ENCODE measurements around the gene IL1RAPL2. TPM values are rescaled to one million over a fixed set of nuclear protein-coding genes. Genes with fewer than 3 reads are reported as not detected.
"Not testable (repeated sequence)": the region's sequence is repeated elsewhere in the genome, so short reads cannot be mapped to it uniquely, and the experiment has no call there.

The IL1RAPL2 gene
- total RNA-seq, 1 experiment from 2014 or later = 0.07 TPM

DNA sequence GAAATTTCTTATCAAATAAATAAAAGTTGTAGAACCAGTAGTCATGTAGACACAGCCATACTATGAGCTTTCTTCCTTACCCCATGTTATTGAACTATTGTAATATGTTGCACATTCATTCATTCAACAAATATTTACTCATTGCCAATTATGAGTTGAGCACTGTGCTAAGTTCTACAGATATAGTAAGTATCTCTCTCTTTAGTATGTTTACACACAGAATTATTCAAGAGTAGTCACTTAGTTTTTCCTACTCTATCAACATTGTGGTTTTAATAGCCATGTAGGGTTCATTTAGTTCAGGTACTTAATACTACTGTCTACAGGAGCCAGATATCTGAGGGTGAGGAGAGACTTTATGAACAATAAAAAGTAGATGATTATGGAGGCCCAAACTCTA is 568.3 kb downstream of the IL1RAPL2 start:
- DNase-seq (ENCODE audit: extremely low read depth, low read depth) = no peak

DNA sequence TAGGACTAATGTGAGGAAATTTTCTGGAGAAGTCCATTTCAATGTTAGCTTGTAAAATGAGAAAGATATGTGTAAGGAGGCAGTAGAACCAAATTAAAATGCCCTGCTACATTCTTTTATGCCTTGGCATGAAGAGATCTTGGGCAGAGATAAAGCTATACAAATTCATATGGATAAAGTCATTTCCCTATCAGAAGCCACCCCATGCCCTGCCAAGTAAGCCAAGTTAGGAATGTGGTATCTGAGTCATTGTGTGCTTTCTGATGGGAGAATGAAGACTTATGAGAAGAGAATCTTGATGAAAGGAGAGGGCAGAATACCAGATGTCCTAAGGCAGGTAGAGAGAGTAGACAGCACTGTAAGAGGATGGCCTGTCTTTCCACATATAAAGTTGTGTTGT is 570.8 kb downstream of the IL1RAPL2 start:
- DNase-seq (ENCODE audit: extremely low read depth, low read depth) = no peak

DNA sequence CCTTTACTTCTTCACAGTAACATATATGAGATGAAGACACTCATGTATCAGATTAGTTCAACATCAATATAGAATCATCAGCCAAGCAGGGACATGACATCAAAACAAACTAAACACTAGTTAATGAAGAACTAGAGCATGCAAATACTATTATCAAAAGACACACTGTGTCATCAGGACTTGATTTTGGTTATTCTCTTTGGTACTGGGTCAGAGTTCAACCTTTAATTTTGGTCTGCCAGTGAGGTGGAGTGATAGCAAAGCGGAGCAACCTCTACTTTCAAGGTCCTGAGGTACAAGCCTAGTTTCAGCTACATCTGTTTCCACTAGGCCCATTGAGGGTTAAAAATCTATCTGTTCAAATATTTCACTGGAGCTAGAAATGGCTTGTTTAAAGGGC is 584.0 kb downstream of the IL1RAPL2 start:
- no peak for DNase-seq (ENCODE audit: extremely low read depth, low read depth)

DNA sequence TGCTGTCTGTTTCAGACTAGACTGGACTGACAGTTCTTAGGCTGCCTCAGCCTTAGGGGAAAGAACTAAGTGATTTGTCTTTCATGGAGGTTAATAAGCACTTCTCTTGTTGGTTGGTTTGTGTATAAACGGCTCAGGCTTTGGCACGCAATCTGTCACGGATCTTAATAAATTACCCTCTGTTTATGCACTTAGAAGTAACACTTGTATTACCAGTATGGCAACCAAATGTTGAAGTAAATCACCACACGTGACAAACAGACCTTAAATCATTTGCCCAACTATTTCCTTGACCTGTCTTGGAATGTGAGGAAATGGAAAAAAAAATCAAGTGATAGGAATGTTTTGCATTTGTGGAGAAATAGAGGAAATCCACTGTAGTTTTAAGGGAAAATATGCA is 584.6 kb downstream of the IL1RAPL2 start:
- no peak for DNase-seq (ENCODE audit: extremely low read depth, low read depth)

DNA sequence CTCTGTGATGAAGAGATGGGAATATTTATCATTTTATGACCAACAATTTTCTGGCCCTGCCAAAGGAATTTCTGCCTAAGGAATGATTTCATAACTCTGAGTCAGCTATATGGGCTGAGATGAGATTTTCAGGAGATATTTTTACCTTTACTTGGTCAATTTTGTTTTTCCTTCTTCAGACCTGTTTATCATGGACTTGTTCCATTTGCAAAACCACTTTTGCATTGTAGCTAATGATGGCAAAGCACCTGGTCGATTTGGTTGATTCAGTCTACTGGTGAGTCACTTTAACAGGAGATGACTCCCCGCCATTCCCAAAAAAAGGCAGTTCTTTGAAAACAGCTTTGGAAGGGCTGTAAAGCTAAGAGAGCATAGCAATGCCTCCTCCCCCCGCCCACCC is 601.2 kb downstream of the IL1RAPL2 start:
- DNase-seq (ENCODE audit: extremely low read depth, low read depth) = no peak

DNA sequence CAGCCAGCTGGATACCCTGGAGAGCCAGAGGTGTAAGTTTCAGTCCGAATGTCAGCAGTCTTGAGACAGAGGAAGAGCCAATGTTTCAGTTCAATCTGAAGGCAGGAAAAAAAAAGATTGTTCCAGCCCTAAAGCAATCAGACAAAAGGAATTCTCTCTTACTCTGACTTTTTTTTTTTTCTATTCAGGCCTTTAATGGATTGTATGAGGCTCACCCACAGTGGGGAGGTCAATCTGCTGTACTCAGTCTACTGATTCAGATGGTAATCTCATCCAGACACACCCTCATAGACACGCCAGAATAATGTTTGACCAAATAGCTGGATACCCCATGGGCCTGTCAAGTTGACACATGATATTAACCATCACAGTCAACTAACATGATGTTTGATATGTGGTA is 602.6 kb downstream of the IL1RAPL2 start:
- no peak for DNase-seq (ENCODE audit: extremely low read depth, low read depth)

DNA sequence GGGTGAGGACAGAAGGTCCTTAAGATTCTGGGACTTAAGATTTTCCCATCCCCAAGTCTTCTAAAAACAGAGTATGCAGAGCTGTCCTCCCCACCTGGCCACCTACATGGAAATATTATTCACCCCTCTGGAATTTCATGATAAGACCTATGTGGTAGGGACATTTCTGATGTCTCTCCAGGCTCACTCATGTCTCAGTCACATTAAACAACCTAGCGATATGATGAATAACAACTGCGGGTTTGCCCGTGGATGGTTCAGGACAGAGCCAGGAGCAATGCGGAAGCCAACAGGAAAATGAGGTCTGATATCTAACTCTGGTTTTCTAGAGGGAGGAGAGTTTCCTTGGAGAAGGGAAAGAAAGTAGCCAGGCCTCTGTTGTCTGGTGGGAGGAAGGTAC is 607.1 kb downstream of the IL1RAPL2 start:
- no peak for DNase-seq (ENCODE audit: extremely low read depth, low read depth)

DNA sequence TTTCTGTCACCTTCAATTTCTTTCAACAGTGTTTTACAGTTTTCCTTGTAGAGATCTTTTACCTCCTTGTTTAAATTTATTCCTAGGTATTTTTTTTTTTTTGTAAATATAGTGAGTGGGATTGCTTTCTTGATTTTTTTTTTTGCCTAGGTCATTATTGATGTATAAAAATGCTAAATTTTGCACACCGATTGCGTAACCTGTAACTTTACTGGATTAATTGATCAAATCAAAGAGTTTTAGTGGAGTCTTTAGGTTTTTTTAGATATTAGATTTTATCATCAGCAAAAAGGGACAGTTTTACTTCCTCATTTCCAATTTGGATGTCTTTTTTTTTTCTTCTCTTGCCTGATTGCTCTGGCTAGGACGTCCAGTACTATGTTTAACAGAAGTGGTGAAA is 613.6 kb downstream of the IL1RAPL2 start:
- no peak for DNase-seq (ENCODE audit: extremely low read depth, low read depth)

DNA sequence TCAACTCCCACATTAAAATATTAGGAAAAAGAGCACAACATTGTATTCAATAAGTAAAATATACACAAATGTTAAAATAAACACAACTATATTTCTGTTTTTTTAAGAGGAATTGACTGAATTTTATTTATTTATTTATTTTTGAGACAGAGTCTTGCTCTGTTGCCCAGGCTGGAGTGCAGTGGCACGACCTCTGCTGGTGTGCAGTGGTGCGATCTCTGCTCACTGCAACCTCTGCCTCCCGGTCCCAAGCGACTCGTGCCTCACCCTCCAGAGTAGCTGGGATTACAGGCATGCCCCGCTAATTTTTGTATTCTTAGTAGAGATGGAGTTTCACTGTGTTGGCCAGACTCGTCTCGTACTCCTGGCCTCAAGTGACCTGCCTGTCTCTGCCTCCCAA is 623.1 kb downstream of the IL1RAPL2 start:
- no peak for DNase-seq (ENCODE audit: extremely low read depth, low read depth)

DNA sequence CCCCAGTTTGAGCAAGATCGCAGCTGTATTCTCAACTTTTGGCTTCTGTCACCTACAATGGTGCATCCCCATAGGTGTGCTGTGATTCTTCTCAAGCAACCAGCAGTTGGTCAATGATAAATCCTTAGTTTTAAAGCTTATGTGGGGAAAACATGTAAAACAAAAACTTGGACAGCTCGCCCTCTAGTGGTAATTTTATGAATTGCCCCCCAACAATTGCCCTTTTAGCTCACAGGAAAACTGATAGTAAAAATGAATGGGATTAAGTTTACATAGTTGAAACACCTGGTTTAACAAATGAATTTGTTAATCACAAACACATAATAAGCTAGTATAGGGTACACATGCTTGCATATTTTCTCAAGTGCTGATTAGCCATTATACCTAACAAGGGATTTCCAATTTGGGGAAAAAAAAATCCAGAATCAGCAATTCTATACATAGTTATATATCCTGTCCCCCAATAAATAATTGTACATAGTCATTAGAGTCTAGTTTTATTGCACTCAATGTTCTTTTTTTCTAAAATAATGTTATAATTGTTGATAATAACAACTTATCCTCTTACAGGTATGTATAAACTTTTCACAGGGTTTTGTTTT is 624.4 kb downstream of the IL1RAPL2 start:
- peak; percentile 5 for DNase-seq (ENCODE audit: extremely low read depth, low read depth)

DNA sequence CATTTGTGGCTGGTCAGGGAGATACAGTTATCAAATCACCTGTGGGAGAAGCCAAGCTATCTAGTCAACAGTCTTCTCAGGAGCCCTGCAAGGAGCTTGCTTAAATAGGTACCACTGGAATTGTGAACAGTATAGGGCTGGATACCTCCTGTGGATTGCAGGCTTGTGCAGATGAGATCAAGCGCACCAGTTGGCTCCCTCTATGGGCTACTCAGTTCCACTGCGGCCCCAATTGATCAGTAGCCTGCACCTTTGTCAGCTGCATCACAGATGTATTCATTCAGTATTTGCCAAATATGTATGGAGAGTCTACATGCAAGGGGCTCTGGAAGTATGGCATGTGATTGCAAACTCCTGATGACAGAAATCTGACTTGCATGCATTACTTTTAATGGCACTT is 625.9 kb downstream of the IL1RAPL2 start:
- DNase-seq (ENCODE audit: extremely low read depth, low read depth) = no peak

DNA sequence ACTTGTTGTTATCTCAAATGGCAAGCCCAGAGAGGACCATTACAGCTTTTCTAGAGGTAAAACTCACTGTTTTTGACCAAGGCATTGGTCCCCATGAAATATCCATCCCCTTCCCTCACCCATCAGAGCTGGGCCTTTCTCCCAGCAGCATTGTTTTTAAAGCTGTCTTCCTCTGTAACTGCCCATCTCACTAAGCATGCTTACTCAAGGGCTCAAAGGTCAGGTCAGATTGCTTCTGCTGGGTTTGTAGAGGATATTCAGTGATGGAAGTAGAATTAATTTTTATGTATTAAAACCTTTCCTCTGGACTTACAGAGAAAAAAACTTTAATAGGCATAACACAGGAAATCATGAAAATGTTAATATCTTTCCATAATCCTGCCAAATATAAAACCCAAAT is 643.4 kb downstream of the IL1RAPL2 start:
- DNase-seq (ENCODE audit: extremely low read depth, low read depth) = no peak

DNA sequence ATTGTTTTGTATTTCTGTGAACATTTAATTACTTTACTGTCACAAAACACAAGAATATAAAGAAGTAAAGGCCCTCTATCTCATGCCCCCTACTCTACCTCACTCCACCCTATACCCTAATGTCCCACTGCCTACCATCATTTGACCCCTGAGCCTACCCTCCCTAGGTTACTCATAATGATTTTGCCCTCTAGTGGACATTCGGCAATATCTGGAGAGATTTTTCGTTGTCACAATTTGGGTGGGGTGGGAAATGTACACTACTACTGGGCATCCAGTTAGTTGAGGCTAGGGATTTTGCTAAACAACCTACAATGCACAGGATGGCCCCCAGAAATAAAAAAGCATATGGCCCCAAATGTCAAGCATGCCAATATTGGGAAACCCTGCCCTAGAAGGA is 644.3 kb downstream of the IL1RAPL2 start:
- DNase-seq (ENCODE audit: extremely low read depth, low read depth) = no peak

DNA sequence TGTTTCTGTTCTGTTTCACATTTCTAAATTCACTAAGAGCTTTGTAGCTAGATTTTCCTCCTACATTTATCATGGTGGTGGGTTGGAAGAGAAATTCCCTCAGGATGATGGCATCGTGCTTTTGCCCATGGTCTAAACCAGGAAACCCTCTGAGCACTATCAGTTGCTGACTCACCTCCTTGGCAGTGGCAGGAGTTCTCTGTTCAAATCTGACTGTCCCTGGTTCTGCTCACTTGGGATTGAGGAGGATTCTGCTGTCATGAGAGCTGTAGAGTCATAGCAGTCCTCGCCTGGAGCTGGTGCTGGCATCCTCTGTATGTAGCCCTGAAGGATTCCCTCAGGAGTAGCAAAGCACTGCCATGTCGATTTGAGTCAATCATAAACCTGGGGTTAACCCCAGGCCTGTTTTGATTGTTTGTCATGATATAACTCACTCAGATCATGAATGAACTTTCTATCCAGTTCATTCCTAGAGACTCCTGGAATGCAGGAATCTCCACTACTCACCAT is 645.1 kb downstream of the IL1RAPL2 start:
- DNase-seq (ENCODE audit: extremely low read depth, low read depth) = no peak

DNA sequence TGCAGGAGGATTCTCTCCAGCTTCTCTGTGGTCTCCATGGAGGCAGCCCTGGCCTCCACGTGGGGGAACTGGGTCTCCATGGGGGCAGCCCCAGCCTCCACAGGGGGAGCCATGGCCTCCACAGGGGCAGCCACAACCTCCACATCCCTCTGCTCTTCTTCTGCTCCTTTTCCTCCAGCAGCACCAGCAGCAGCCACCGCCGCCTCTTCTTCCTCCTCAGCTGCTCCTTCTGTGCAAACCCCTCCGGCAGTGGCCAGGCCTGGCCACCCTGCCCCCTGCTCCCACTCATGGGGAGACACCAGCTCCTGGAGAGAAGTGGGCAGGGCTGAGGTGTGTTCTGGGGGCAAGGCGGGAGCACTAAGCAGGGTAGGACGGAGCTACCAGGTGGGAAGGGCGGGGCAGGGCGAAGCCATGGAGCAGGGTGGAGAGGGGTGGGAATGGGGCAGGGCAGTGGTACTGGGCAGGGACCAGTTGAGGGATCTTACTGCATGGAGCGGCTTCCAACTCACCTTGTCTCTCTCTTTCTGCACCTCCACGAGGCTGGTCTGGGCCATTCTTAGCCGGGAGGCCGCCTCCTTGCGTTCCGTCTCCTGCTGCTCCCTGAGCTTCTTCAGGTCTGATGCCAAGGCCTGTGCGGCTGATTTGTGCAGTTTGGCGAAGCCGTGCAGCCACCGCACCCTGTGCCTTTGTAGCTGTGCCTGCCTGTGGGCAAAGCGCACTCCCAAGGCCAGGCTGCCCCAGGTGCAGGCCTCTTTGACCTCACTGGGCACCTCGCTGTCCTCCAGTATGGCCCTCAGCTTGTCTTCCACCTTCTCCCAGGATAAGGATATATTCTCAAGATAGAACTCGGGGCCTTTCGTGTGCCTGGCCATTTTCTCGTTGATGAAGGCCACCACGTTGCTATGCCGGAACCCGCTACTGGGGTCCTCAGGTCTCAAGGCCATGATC is 653.7 kb downstream of the IL1RAPL2 start:
- no peak for DNase-seq (ENCODE audit: extremely low read depth, low read depth)

DNA sequence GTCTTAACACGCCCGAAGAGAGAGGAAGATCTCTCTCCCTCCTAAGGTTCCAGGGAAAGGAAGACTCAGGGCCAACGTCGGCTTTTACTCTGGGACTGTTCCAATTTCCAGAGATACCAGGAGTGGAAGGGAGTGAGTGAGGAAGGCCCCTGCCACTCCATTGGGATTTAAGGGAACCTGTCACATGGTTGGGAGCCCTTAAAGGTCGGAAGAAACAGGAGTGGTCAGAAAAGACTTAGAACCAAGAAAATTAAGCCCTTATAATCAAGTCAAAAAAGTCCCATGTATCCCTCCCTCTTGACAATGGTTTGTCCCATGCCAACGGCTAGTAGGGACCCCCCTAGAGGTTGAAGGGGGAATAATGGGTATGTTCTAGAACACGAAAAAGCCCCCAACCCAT is 654.6 kb downstream of the IL1RAPL2 start, which contains the start of gene TEX13A:
Gene TEX13A, minus strand, starts transcription at position 59 of the 400 bp plus-strand sequence. CDS start 297 bp downstream, outside the sequence.
- DNase-seq (ENCODE audit: extremely low read depth, low read depth) = no peak

DNA sequence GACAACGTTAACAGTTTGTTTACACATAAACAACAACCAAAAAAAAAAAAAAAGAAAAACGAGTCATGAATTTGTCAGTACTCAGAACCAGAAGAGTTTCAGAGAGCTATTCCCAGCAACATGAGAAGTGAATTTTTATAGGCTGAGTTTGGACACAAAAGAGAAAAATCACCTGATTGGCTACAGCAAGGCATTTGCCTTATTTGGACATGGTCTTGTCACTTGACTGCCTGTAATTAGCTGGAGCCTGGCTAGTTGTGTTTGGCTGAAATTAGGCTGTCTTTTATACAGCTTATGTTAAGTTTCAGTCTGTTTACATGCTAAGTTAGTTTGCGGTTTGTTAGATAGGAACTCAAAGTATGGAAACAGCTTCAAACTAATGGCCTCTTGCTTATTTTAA is 655.4 kb downstream of the IL1RAPL2 start:
- no peak for DNase-seq (ENCODE audit: extremely low read depth, low read depth)

DNA sequence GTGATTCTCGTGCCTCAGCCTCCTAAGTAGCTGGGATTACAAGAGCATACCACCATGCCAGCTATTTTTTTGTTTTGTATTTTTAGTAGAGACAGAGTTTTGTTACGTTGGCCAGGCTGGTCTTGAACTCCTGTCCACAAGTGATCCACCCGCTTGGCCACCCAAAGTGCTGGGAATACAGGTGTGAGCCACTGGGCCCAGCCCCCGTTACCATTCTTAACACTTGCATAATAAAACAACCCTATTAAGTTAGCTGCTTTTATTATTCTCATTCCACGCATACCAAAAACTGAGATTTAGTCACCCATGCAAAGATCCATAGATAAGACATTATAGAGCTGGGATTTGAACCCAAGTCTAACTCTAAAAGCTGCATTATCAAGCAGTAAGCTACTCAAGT is 660.5 kb downstream of the IL1RAPL2 start:
- DNase-seq (ENCODE audit: extremely low read depth, low read depth) = no peak

DNA sequence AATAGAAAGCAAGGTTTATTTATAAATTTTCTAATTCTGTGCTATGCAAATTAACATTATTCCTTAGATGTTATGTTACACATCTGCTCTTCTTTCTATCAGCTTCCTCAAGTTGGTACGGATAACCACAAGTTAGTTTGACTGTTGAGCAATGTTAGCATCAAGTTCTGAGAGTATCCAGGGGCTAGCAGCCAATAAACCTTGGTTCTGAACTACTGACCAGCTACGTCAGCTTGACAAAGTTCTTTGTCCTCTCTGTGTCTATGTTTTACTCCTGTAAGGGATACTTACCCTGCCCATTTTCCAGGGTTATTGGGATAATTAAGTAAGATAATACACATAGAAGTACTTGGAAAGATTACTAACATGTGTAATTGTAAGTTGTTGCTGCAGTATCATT is 662.6 kb downstream of the IL1RAPL2 start:
- DNase-seq (ENCODE audit: extremely low read depth, low read depth) = no peak

DNA sequence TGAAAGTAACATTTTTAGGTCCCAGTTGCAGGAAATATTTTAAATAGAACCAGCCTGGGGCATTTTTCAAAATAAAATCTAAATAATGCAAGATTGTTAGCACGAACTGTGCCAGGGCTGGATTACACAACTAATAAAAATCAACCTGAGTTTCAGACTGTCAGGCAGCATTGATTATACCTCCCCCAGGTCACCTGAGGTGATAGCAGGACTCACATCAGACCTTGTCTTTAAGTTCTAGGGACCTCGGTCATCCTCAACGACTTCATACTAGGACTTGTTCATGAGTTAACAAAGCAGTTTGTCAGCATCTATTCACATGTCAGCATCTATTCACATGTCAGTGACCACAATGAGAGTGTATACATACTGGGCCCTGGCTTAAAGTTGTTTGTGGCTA is 663.1 kb downstream of the IL1RAPL2 start:
- no peak for DNase-seq (ENCODE audit: extremely low read depth, low read depth)

DNA sequence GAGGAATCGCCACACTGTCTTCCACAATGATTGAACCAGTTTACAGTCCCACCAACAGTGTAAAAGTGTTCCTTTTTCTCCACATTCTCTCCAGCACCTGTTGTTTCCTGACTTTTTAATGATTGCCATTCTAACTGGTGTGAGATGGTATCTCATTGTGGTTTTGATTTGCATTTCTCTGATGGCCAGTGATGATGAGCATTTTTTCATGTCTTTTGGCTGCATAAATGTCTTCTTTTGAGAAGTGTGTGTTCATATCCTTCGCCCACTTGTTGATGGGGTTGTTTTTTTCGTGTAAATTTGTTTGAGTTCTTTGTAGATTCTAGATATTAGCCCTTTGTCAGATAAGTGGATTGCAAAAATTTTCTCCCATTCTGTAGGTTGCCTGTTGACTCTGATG is 671.4 kb downstream of the IL1RAPL2 start:
- not testable (repeated sequence) for DNase-seq (ENCODE audit: extremely low read depth, low read depth)

DNA sequence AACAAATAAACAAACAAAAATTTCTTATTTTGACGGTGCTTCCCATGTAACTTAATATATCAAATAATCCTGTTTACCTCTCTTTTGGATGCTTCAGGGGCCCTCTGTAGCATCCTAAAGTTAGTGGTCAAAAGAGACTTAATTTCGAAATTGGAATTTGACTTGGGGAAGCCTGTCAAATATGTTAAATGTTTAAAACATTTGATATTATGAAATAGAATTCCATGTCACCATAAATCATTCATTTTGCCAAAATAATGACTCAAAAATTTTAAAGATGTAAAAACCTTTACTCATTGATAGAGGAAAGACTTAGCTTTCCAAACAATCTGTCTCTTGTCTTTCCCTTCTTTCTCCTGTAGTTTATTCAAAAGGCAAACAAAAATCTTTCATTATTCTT is 675.1 kb downstream of the IL1RAPL2 start:
- DNase-seq (ENCODE audit: extremely low read depth, low read depth) = no peak

Measured in NCI-H460 (cell line).